ENCODE results near the gene BNIP5.

Gene BNIP5

GRCh38 chr6:36277946-36278470 is 58.7 kb downstream of the BNIP5 start:
- TF ChIP-seq EZH2phosphoT487 (IDR thresholded peaks at IDR 0.05; ENCODE audit: borderline replicate concordance) (no peak), CTCF (conservative IDR thresholded peaks at IDR 0.05; ENCODE audit: low read length) (no peak)
- H3K4me2 ChIP-seq (ENCODE audit: low read depth, low read length, poor library complexity, severe bottlenecking): no peak overlapping the region
- H2AFZ ChIP-seq (ENCODE audit: low read length): no peak overlapping the region
- H3K9me2 ChIP-seq (replicated peaks; ENCODE audit: low read depth, low read length): no peaks in the 10 kb centered on the region
- H3K4me1 ChIP-seq (ENCODE audit: insufficient read depth, low read length, poor library complexity, severe bottlenecking): no peaks in the 10 kb centered on the region
- no peak overlapping the region for H3K4me3 ChIP-seq (ENCODE audit: low read length, poor library complexity, severe bottlenecking)
- no peaks in the 10 kb centered on the region for H3K36me3 ChIP-seq (ENCODE audit: insufficient read depth, low read length)
- no peaks in the 10 kb centered on the region for H3K79me2 ChIP-seq (ENCODE audit: insufficient read depth, low read length)
- H3K27me3 ChIP-seq (ENCODE audit: insufficient read depth, low read length, poor library complexity, severe bottlenecking): no peaks in the 10 kb centered on the region
- H4K20me1 ChIP-seq (ENCODE audit: insufficient read depth, low read length, poor library complexity, severe bottlenecking): no peaks in the 10 kb centered on the region
- H3F3A ChIP-seq (ENCODE audit: low read depth): no peaks in the 10 kb centered on the region
- H3K9ac ChIP-seq (ENCODE audit: low read depth, low read length, poor library complexity, severe bottlenecking): no peak overlapping the region
- H3K9me3 ChIP-seq (ENCODE audit: insufficient read depth, low read depth, low read length): no peaks in the 10 kb centered on the region

DNA sequence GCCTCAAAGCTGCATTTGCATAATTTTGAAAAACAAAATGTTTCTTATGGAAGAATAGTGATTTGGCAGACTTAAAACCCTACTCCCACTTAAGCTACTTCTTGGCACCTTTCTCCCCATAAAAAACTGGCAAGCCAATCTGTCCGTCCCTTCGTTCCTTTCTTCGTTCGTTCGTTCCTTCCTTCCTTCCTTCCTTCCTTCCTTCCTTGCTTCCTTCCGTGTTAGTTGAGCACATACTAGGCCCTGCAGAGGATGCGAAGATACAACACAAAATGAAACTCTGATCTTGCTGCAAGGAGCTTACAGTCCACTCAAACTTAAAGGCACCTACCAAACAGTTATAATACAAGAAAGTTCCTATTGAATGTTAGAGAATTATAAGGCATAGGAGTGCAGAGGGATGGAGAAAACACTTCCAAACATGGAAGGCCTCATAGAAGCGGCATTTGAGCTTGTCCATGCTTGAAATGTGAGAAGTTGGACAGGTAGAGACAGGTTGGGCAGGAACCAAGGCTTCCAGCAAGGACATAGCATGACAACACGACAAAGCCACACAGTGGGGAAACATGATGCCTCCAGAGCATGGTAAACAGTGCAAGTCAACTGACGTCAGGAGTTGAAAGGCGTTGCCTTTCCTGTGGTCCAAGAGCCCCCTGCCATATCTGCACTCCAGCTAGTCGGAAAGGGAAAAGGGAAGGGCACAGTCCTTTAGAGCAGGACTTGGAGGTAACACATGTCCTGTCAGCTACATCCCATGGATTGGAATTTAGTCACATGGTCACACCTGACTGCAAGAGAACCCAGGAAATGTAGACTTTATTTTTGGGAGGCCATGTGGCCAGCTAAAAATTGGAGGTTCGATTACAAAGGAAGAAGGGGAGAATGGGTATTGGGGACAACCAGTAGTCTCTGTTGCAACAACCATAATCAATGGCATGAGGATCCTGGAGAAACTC is 59.8 kb downstream of the BNIP5 start:
- Histone ChIP-seq H3K4me2 (ENCODE audit: low read depth, low read length, poor library complexity, severe bottlenecking) (no peak overlapping the region), H3K9ac (ENCODE audit: low read depth, low read length, poor library complexity, severe bottlenecking) (no peak overlapping the region), H3K36me3 (ENCODE audit: insufficient read depth, low read length) (no peaks in the 10 kb centered on the region), H4K20me1 (ENCODE audit: insufficient read depth, low read length, poor library complexity, severe bottlenecking) (no peaks in the 10 kb centered on the region), H2AFZ (ENCODE audit: low read length) (no peak overlapping the region), H3F3A (ENCODE audit: low read depth) (no peaks in the 10 kb centered on the region), H3K9me3 (ENCODE audit: insufficient read depth, low read depth, low read length) (no peaks in the 10 kb centered on the region), H3K79me2 (ENCODE audit: insufficient read depth, low read length) (no peaks in the 10 kb centered on the region), H3K4me1 (ENCODE audit: insufficient read depth, low read length, poor library complexity, severe bottlenecking) (no peaks in the 10 kb centered on the region), H3K9me2 (replicated peaks; ENCODE audit: low read depth, low read length) (no peaks in the 10 kb centered on the region), H3K4me3 (ENCODE audit: low read length, poor library complexity, severe bottlenecking) (no peak overlapping the region), H3K27me3 (ENCODE audit: insufficient read depth, low read length, poor library complexity, severe bottlenecking) (no peaks in the 10 kb centered on the region)
- TF ChIP-seq EZH2phosphoT487 (IDR thresholded peaks at IDR 0.05; ENCODE audit: borderline replicate concordance): no peak
- no peak for TF ChIP-seq CTCF (conservative IDR thresholded peaks at IDR 0.05; ENCODE audit: low read length)

DNA sequence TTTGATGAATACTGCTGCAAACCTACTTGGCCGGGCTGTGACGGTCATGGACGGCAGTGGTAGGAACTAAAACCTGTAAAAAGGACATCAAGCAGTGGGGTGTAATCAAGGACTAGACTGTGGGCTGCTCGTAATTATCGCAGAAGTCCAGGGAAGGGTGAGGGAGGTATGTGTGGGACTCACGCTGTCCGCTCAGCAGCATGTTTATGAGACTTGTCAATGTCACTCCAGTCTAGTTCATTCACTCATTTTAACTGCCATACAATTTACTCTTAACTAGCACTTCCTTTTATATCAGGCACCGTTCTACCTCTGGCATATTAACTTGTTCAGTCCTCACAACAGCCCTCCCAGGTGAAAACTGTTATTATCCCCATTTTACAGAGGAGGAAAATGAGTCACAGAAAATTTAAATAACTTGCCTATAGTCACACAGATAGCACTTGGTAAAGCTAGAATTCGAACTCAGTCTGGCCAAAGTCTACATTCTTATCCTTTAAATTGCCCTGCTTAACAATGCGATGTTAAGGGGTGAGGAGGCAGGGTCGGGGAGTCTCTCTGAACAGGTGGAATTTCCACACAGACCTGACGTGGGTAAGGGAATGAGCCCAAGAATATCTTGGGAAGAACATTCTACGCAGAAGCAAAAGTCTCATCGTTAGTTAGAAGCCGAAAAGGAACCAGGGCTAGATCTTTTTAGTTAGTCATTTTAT is 62.7 kb downstream of the BNIP5 start:
- Histone ChIP-seq H3K79me2 (ENCODE audit: insufficient read depth, low read length) (no peaks in the 10 kb centered on the region), H3K27me3 (ENCODE audit: insufficient read depth, low read length, poor library complexity, severe bottlenecking) (no peaks in the 10 kb centered on the region), H3K4me3 (ENCODE audit: low read length, poor library complexity, severe bottlenecking) (no peak overlapping the region), H3K4me2 (ENCODE audit: low read depth, low read length, poor library complexity, severe bottlenecking) (no peak overlapping the region), H3K9me2 (replicated peaks; ENCODE audit: low read depth, low read length) (no peaks in the 10 kb centered on the region), H3K36me3 (ENCODE audit: insufficient read depth, low read length) (no peaks in the 10 kb centered on the region), H3F3A (ENCODE audit: low read depth) (no peaks in the 10 kb centered on the region), H2AFZ (ENCODE audit: low read length) (no peak overlapping the region), H3K4me1 (ENCODE audit: insufficient read depth, low read length, poor library complexity, severe bottlenecking) (no peaks in the 10 kb centered on the region), H3K9me3 (ENCODE audit: insufficient read depth, low read depth, low read length) (no peaks in the 10 kb centered on the region), H4K20me1 (ENCODE audit: insufficient read depth, low read length, poor library complexity, severe bottlenecking) (no peaks in the 10 kb centered on the region), H3K9ac (ENCODE audit: low read depth, low read length, poor library complexity, severe bottlenecking) (no peak overlapping the region)
- TF ChIP-seq CTCF (conservative IDR thresholded peaks at IDR 0.05; ENCODE audit: low read length): no peak
- no peak for TF ChIP-seq EZH2phosphoT487 (IDR thresholded peaks at IDR 0.05; ENCODE audit: borderline replicate concordance)
